Measurements from ENCODE around the gene DSCAML1. TPM values are rescaled to one million over a fixed set of nuclear protein-coding genes. Genes with fewer than 3 reads are reported as not detected.

The DSCAML1 gene
- total RNA-seq, 1 donor from 2014 or later: 2.5 TPM

GRCh38 chr11:117629891-117630538 is 167.0 kb downstream of the DSCAML1 start:
- Mint-ChIP-seq H3K9me3 (no peaks in the 10 kb centered on the region), H3K27ac (no peak overlapping the region)

GRCh38 chr11:117629146-117629545 is 167.9 kb downstream of the DSCAML1 start:
- Mint-ChIP-seq H3K9me3 (no peaks in the 10 kb centered on the region), H3K27ac (no peak overlapping the region), H3K27me3 (ENCODE audit: low read depth) (peaks cover 41% of the 10 kb centered on the region), H3K4me1 (no peaks in the 10 kb centered on the region), H3K4me3 (no peak overlapping the region), H3K36me3 (no peaks in the 10 kb centered on the region)
- DNase-seq (ENCODE audit: low spot score in 2 of 2, unreplicated experiment in 2 of 2): no peak
- TF ChIP-seq CTCF (IDR thresholded peaks at IDR 0.05; ENCODE audit: unreplicated experiment): no peak

More at GRCh38 chr11:117629891-117630538, 167.0 kb downstream of the DSCAML1 start:
- TF ChIP-seq CTCF (IDR thresholded peaks at IDR 0.05; ENCODE audit: unreplicated experiment): no peak
- no peaks in the 10 kb centered on the region for H3K36me3 Mint-ChIP-seq
- no peak for DNase-seq (ENCODE audit: low spot score in 2 of 2, unreplicated experiment in 2 of 2)
- no peaks in the 10 kb centered on the region for H3K4me1 Mint-ChIP-seq
- H3K4me3 Mint-ChIP-seq: no peak overlapping the region
- H3K27me3 Mint-ChIP-seq (ENCODE audit: low read depth): peaks cover 35% of the 10 kb centered on the region

DNA sequence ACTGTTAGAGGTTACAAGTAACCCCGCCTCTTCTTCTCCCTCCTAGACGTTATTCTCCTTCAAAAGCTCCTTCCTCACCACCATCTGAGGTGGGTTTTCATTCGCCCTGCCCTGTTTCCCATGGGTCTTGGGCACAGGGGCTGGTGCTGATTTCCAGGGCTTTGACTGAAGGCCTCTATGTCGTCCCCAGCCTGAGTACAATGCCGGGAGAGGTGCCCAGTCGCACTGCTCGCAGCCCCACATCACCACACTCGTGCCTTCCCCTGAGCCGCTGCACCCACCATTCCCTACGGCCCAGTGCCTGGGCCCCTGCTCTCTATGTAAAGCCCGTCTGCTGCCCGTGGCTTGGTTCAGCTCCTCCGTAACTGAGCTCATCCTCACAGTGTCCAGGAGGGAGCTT is 169.8 kb downstream of the DSCAML1 start:
- no peak for DNase-seq (ENCODE audit: low spot score in 2 of 2, unreplicated experiment in 2 of 2)
- Mint-ChIP-seq H3K9me3 (no peaks in the 10 kb centered on the region), H3K36me3 (no peaks in the 10 kb centered on the region), H3K27me3 (ENCODE audit: low read depth) (peaks cover 46% of the 10 kb centered on the region), H3K4me3 (no peak overlapping the region), H3K27ac (no peak overlapping the region), H3K4me1 (no peaks in the 10 kb centered on the region)
- TF ChIP-seq CTCF (IDR thresholded peaks at IDR 0.05; ENCODE audit: unreplicated experiment): no peak

- no peak overlapping the region for H3K27ac Mint-ChIP-seq
- H3K4me1 Mint-ChIP-seq: no peaks in the 10 kb centered on the region
- no peak overlapping the region for H3K4me3 Mint-ChIP-seq
- DNase-seq (ENCODE audit: low spot score in 2 of 2, unreplicated experiment in 2 of 2): no peak
- no peak for TF ChIP-seq CTCF (IDR thresholded peaks at IDR 0.05; ENCODE audit: unreplicated experiment)
- H3K9me3 Mint-ChIP-seq: peaks cover 4% of the 10 kb centered on the region
- no peaks in the 10 kb centered on the region for H3K36me3 Mint-ChIP-seq
- peaks cover 46% of the 10 kb centered on the region for H3K27me3 Mint-ChIP-seq (ENCODE audit: low read depth)
These were observed 170.4 kb downstream of the DSCAML1 start for GRCh38 chr11:117626576-117626975.

- H3K27me3 Mint-ChIP-seq (ENCODE audit: low read depth): peaks cover 49% of the 10 kb centered on the region
- no peaks in the 10 kb centered on the region for H3K36me3 Mint-ChIP-seq
- H3K9me3 Mint-ChIP-seq: peaks cover 9% of the 10 kb centered on the region
- no peak overlapping the region for H3K4me3 Mint-ChIP-seq
- H3K4me1 Mint-ChIP-seq: no peaks in the 10 kb centered on the region
- no peak overlapping the region for H3K27ac Mint-ChIP-seq
- no peak for TF ChIP-seq CTCF (IDR thresholded peaks at IDR 0.05; ENCODE audit: unreplicated experiment)
- no peak for DNase-seq (ENCODE audit: low spot score in 2 of 2, unreplicated experiment in 2 of 2)
These were observed 171.8 kb downstream of the DSCAML1 start for GRCh38 chr11:117625237-117625636.
